ENCODE data around the gene PRSS57.
"Not testable (repeated sequence)": the region's sequence is repeated elsewhere in the genome, so short reads cannot be mapped to it uniquely, and the experiment has no call there.

The PRSS57 gene

DNA sequence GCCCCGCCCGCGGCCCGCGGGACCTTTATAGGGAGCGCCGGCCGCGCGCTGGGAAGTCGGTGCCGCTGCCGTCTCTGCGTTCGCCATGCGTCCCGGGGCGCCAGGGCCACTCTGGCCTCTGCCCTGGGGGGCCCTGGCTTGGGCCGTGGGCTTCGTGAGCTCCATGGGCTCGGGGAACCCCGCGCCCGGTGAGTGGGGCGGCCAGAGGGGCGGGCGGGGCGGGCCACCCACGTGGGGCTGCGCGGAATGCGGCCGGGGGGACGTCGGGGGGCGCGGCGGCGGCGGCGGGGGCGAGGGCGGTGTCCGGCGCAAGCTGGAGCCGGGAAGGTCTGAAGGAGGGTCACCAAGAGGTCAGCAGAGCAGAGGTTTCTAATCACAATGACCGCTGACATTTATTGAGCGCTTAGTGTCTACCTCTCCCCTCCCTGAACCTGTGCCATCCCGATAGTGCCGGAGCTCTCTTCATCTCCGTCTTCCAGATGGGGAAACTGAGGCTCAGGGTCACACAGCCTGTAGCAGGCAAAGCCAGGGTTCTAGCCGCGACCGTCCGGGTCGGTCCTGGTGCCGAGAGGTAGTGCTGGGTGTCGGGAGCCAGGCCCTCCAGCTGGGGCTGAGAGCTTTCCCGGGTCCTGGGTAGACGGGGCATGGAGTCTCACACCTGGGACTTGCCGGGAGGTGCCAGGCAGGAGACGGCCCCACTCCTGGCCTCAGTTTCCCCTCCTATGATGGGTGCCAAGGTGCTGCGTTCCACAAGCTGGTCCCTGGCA lies 18.7 kb downstream of the PRSS57 start, which contains the start of gene FSTL3:
Gene FSTL3 (plus strand): TSS at position 54 of the 767 bp plus-strand sequence. CDS start 32 bp downstream, at position 86.
- intact Hi-C loops (cut with DNase I) = no loop called here
- DNase-seq = no peak

DNA sequence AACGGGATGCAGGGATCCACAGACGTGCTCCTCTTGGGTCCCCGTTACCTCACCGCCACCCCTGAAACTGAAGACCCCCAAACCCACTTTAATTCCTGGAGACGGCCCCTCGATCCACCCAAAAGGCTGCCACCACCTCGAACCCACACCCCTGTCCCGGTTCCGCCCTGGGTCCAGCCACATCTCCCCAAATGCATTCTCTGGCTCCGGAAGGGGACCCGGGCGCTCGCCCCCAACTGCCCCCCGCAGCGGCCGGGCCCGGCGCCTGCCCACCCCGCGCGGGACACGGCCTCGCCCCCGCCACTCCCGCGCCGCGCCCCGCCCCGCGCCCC lies 19.3 kb downstream of the PRSS57 start:
- DNase-seq = no peak
- intact Hi-C loops (cut with DNase I) = no loop called here

DNA sequence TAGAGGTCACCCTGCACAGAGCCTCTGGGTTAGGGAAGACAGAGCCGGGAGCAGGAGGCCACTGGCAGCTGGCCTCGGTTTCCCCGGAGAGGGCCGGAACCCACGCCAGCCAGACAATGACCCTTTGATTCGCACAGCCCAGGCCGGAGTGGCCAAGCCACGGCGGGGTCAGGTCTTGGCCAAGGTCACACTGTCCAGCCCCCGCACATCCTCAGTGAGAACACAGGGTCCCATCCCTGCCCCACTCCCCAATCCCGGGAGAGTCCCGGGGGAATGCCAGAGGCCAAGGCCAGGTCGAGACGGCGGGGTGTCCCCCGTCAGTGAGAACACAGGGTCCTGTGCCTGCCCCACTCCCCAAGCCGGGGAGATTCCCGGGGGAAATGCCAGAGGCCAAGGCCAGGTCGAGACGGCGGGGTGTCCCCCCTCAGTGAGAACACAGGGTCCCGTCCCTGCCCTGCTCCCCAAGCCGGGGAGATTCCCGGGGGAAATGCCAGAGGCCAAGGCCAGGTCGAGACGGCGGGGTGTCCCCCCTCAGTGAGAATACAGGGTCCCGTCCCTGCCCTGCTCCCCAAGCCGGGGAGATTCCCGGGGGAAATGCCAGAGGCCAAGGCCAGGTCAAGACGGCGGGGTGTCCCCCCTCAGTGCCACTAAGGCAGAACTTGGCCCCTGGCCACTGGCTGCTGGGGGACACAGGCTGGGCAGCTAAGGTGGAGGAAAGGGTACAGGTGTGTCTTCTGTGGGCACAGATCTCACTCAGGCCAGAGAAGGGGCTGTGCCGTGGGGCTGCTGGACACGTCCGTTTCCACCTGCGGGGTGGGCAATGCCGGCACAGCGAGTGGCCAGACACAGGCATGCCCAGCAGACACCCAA lies 20.7 kb downstream of the PRSS57 start:
- intact Hi-C loops (cut with DNase I) = no loop called here
- DNase-seq = peak in 1 of 10 donors; percentile 68

DNA sequence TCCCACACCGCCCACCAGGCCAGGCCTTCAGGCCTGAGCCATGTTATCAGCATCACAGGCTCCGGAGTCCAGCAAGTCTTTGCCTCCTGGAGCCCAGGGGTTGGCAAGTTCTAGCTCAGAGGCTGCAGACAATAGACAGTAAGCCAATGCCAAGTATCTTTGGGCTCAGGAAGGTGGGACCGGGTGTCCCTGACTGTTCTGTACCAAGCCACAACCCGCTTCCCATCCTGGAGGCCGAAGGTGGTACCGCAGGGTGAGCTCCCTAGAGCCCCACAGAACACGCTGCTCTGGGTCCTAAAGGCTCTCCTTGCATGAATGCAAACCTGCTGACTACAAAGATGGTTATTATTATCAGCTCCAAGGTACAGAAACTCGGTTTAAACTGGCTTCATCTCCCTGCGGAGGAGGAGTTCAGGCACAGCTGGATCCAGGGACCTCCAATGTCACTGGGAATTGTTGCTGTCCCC lies 24.6 kb downstream of the PRSS57 start:
- no peak for DNase-seq

DNA sequence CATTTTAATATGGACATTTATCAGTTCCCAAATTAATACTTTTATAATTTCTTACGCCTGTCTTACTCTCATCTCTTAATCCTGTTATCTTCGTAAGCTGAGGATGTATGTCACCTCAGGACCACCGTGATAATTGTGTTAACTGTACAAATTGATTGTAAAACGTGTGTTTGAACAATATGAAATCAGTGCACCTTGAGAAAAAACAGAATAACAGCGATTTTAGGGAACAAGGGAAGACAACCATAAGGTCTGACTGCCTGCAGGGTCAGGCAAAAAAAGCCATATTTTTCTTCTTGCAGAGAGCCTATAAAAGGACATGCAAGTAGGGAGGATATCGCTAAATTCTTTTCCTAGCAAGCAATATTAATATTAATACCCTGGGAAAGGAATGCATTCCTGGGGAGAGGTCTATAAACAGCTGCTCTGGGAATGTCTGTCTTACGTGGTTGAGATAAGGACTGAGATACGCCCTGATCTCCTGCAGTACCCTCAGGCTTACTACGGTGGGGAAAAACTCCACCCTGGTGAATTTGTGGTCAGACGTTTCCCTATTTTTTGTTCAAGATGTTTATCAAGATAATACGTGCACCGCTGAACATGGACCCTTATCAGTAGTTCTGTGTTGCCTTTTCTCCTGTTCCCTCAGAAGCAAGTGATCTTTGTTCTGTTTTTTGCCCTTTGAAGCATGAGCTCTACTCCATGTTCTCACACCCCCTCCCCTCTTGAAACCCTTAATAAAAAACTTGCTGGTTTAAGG lies 26.4 kb downstream of the PRSS57 start:
- intact Hi-C loops (cut with DNase I) = loop anchor here (10.0 kb wide), 2 partner anchors 126 to 256 kb away; partner anchors contain the start of genes ARID3A and PTBP1
- not testable (repeated sequence) for DNase-seq

More for the DNA sequence above, 24.6 kb downstream of the PRSS57 start:
- intact Hi-C loops (cut with DNase I) = no loop called here

DNA sequence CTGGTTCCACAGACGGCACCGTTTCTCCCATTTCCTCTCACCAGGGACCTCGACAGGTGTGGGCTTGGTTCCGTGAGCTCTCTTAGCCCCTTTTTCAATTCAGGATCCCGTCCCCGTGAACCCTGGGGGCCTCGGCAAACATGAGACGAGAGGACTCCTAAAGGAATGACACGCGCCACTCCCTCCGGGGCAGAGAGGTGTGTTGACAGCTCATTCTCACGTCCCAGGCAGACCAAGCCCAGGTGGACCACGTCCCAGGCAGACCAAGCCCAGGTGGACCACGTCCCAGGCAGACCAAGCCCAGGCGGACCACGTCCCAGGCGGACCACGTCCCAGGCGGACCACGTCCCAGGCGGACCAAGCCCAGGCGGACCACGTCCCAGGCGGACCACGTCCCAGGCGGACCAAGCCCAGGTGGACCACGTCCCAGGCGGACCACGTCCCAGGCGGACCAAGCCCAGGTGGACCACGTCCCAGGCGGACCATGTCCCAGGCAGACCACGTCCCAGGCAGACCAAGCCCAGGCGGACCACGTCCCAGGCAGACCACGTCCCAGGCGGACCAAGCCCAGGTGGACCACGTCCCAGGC lies 28.2 kb downstream of the PRSS57 start:
- intact Hi-C loops (cut with DNase I) = loop anchor here (10.0 kb wide), 2 partner anchors 128 to 258 kb away; partner anchors contain the start of genes ARID3A and PTBP1
- DNase-seq = not testable (repeated sequence)

DNA sequence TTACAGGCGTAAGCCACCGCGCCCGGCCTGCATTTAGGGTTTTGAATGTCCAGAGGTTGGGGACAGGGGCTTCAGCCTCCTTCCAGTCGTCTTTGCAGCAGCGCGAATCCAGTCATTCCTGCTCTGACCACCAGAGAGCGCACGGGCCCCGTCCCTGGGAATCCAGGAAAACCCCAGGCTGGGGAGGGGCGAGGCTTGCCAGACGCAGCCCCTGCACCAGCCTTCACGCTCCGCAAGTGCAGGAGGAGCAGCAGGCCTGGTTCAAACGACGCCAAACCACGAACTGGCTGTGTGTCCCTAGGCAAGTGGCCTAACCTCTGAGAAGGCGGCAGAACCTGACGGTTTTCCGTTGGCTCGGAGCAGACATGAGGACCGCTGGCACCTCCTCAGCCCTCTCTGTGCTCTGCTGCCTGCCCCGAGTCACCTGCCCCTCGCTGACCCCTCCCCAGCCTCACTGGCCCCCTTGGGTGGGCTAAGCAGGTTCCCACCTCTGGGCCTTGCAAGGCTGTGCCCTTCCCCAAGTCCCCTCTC lies 30.3 kb downstream of the PRSS57 start:
- intact Hi-C loops (cut with DNase I) = loop anchor here (1.0 to 10.0 kb wide), 3 partner anchors 69 to 260 kb away; partner anchors contain the start of genes ARID3A and PTBP1
- DNase-seq = peak; percentile 63 to 97 (median 84)

DNA sequence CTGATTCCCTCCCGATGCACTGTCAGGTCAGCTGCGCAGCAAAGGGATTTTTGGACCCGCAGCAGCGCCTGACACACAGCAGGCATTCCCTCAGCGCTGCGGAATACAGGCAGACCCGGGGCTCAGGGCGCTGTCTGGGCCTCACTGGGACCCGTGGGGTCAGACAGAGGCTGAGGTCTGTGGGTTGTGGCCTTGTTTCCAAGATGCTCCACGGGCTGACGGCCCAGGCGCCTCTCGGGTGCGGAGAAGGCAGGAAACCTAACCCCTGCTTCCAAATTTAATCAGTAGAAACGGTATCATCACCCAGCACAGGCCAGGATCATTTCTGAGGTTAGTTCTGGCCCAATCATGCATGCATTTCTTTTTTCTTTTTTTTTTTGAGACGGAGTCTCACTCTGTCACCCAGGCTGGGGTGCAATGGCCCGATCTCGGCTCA lies 31.6 kb downstream of the PRSS57 start:
- intact Hi-C loops (cut with DNase I) = loop anchor here (10.0 kb wide), 2 partner anchors 131 to 261 kb away; partner anchors contain the start of genes ARID3A and PTBP1
- no peak for DNase-seq

DNA sequence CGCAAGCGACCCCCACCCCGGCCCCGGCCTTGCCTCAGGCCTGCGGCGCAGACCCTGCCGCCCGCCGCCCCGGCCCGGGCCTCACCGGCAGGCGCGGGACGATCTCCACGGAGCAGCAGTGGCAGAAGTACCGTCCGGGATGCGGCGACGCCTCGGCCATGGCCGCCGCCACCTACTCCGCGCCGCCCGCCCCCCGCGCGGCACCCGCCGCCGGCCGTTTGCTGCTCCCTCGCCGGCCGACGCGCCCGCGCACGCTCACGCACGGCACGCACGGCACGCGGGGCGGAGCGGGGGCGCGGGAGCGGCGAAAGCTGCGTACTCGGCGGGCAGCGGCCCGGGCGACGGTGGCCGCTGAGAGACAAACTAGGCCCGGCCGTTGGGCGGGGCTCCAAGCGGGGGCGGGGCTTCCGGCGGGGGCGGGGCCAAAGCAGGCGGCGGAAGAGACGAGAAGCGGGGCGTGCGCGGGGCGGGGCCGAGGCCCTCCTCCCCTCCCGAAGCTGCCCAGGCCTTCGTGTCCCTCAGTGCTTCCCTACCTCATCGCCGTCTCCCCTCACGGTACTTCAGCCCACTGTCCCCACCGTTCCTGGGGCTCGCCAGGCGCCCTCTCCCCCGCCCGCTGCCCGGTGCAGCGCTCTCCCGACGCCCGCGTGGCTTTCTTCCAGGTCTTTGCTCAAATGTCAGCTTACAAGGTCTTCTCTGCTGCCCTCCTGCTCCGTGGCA lies 32.1 kb downstream of the PRSS57 start, which contains the start of gene RNF126:
Gene RNF126 (minus strand): TSS at position 253 of the 720 bp plus-strand sequence. CDS start 93 bp downstream, at position 160.
- DNase-seq = peak; percentile 73 to 97 (median 84)
- intact Hi-C loops (cut with DNase I) = loop anchor here (10.0 kb wide), 2 partner anchors 132 to 262 kb away; partner anchors contain the start of genes ARID3A and PTBP1

DNA sequence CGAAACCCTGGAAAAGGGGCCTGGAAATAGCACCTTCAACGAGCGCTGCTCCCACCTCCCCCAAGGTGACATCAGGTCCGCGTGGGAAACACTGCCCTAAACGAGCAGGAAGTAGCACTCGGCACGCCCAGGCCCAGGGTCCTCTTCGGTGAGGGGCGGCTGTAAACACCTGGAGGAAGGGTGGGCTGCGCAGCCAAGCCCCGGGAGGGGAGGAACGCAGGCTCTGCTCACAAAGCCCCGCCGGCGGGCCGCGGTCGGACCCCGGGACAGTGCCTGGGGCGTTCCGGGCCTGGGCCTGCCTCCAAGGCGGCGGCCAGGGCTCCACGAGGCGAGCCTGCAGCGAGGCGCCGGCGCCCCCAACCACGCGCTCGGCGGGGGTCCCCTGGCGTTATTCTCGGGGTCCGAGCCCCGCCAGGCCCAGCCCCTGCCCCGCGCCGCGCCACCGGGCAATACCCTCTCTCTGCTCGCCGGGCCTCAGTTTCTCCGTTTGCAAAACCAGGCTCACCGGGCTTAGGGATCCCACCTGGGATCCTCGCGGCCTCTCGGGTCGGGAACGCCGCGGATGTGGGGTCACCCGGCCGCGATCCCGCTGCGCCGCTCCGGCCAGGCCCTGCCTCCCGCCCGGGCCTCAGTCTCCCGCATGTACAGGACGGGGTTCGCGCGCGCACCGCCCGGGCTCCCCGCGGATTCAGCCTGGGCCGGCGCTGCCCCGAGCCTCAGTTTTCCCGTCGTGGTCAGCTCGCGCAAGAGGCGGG lies 32.9 kb downstream of the PRSS57 start:
- intact Hi-C loops (cut with DNase I) = loop anchor here (10.0 kb wide), 2 partner anchors 132 to 262 kb away; partner anchors contain the start of genes ARID3A and PTBP1

DNA sequence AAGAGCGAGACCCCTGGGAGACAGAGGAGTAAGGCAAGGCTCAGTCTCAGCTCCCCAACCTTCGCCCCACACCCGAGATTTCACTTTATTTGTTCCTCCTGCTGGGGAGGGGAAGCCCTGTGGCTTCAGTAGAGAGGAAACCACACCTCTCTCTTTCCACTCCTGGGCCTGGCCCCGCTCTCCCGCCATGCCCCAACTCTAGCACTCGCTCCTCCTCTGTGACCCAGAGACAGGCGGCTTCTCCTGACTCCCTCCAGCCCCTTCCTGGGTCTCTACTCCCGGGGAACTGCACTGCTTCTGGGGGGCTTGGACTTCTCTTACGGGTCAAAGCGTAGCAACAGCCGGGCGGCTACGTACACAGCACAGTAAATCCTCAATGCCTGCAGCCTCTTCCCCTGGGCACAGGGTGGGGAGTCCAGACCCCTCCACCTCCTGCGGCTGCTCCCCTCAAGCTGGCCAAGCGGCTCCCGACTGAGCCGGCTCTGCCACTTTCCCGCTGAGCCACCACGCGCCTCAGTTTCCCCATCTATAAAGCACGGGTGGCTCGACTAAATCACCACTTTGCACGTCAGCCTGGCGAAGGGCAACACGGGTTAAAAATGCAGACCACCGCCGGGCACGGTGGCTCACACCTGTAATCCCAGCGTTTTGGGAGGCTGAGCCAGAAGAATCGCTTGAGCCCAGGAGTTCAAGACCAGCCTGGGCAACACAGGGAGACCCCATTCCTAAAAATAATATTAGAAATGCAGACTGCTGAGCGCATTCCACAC lies 33.6 kb downstream of the PRSS57 start:
- intact Hi-C loops (cut with DNase I) = loop anchor here (10.0 kb wide), 2 partner anchors 133 to 263 kb away; partner anchors contain the start of genes ARID3A and PTBP1
- no peak for DNase-seq

More for the DNA sequence above, 32.9 kb downstream of the PRSS57 start:
- DNase-seq = no peak

DNA sequence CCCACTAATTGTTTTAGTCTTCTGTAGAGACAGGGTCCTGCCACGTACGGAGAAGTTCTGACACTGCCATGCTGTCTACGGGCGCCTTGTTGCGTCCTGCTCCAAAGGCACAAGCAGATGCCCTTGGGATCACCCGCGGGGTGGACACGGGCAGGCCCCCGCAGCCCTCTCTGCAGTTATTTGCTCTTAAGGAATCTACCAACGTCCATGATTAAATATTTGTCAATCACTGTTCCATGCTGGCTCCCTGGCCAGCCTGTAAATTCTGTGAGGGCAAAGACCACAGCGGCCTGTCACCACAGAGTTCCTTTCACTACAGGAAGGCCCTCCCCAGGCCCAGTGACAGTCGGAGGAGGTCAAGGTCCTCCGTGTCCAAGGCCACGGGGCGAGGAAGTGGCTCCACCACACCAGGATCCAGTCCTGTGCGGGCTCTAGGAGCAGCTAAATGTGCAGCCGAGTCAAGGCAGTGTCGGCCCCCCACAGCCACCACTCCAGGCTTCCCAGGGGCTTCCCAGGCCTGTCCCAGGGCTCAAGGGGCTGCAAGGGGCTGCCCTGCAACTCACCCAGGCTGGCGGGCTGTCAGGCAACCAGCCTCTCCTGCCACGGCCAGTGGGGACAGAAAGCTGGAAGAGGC lies 34.3 kb downstream of the PRSS57 start:
- no peak for DNase-seq
- intact Hi-C loops (cut with DNase I) = loop anchor here (10.0 kb wide), 2 partner anchors 134 to 264 kb away; partner anchors contain the start of genes ARID3A and PTBP1

DNA sequence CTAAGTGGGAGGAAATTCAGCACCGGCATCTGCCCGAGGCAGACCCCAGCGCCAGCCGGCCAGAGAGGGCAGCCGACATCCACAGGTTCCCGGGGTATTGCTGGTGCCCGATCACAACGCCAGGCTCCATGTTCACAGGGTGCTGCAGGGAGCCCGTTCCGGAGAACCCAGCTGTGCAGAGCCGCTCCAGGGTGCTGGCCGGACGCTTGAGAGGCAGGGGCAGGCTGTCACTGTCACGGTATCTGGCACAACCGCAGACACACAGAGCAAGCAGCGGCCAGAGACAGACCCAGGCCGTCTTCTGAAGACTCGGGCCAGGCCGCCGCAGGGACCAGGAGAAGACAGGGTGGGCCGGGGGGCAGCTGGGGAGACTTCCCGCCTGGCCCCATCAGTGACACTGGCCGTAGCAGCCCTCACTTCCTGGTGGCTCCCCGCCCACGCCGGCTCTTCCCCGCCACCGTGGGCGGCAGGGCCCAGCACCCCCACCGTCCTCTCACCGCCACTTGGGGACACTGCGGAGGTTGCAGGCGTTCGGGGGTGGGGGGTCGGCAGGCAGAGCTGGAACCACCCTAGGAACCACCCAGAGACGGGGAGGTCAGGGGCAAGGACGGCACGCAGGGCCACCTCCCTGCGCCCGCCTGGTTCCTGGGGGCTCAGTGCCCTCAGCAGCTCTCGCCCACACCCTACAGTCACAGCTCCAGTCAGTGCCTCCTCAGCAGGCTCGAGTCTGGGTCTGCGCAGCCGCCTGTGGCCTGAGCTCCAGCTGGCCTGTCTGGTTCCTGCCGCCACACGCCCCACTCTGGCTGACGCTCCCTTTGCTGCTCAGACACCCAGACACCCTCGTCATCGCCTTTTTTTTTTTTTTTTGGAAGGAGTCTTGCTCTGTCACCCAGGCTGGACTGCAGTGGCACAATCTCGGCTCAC lies 36.1 kb downstream of the PRSS57 start:
- peak in 8 of 10 donors; percentile 51 to 95 (median 62) for DNase-seq

DNA sequence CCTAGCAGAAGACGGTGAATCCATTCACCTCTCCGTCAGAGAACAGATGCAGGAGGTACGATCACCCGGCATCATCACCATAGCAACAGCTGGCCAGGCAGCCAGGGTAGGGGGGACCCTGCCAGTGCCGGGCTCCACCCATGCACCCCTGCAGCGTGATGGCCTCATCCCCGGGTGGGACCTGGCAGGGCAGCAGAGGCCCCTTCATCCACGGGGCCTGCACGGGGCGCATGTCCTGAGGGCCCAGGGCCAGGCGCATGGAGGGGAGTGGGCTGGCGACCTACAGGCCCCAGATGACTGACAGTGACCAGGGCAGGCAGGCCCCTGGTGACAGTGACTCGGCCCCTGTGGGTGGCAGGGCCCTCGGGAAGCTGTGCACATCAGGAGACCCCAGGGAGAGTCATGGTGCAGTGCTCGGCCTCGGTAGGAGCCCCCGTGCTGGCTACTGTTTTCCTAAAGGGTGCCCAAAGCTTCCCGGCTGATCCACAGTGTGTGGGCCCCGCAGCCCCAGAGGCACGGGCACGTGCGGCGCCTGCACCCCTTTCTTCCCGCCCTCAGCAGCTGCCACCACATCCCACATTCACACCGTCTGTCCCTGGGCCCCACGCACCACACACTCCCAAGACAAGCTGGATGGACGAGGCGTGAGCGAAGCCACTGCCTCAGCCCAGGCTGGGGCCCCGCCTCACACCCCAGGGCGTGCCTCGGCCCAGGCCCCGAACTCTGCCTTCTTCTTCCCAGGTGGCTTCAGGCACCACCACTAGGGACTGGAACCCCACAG lies 37.0 kb downstream of the PRSS57 start:
- intact Hi-C loops (cut with DNase I) = no loop called here
- DNase-seq = peak in 3 of 10 donors; percentile 55 to 91 (median 84)

More for the DNA sequence above, 36.1 kb downstream of the PRSS57 start:
- intact Hi-C loops (cut with DNase I) = no loop called here

Measured in posterior cingulate gyrus (tissue), 11 donors.